IPS DF 6.9 (cell line): ENCODE results near the gene LCN15.
"Not testable (repeated sequence)": the region's sequence is repeated elsewhere in the genome, so short reads cannot be mapped to it uniquely, and the experiment has no call there.

ENCODE experiments used
- DNase-seq: peaks from one replicate; pipeline ENCODE4 v3.0.0-alpha.2; 2013; ENCODE audit warnings: low read depth, low spot score
- H3K27ac ChIP-seq: one replicate; pipeline ENCODE4 v1.5.1; 2013; ENCODE audit warnings: low read length, control low read depth
- H3K27me3 ChIP-seq: 2 replicates; pipeline ENCODE4 v1.6.1; 2013; ENCODE audit warnings: mild to moderate bottlenecking, low read length; ENCODE audit not compliant: control insufficient read depth, insufficient read depth
- H3K36me3 ChIP-seq: 2 replicates; pipeline ENCODE4 v1.6.1; 2013; ENCODE audit warnings: low read length; ENCODE audit not compliant: control insufficient read depth, insufficient read depth
- H3K4me1 ChIP-seq: 2 replicates; pipeline ENCODE4 v1.6.1; 2013; ENCODE audit warnings: low read length; ENCODE audit not compliant: control insufficient read depth, insufficient read depth
- H3K4me3 ChIP-seq: 2 replicates; pipeline ENCODE4 v1.5.1; 2013; ENCODE audit warnings: mild to moderate bottlenecking, low read length
- H3K9me3 ChIP-seq: 2 replicates; pipeline ENCODE4 v1.6.1; 2013; ENCODE audit warnings: low read length, inconsistent platforms; ENCODE audit not compliant: control insufficient read depth, insufficient read depth
- WGBS: extraction: QIAGEN DNeasy Blood & Tissue Kit; methylation state at CpG from one replicate; pipeline ENCODE4 v1.1.7; 2013; ENCODE audit warnings: mixed read lengths, missing lambda C conversion rate; ENCODE audit not compliant: insufficient read length, insufficient coverage; 5-methylcytosine and 5-hydroxymethylcytosine counted together

LCN15 gene

GRCh38 chr9:136786983-136787382 is 22.7 kb upstream of the LCN15 start:
- H3K4me1 ChIP-seq, H3K9me3 ChIP-seq, DNase-seq, H3K27ac ChIP-seq, H3K4me3 ChIP-seq, H3K36me3 ChIP-seq, H3K27me3 ChIP-seq: not testable (repeated sequence)
- WGBS, result no CpG with 5 or more reads among the region's 4 CpGs

DNA sequence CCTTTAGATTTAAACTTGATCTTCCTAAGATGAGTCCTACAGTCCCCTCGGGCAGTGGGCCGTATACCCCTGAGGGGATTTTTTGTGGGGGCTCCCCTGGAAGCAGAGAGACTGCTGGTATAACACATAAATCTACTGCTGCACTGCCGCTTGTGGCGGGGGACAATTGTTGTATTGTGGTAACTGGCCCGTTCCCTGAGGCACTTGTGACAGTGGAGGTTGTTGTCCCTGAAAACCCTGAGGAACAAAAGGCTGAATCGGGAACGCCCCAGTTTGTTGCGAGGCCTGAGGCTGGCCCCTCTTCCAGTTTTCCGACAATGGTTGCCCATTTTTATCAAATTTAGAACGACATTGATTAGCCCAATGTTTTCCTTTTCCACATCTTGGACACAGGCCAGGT is 22.1 kb upstream of the LCN15 start:
- Histone ChIP-seq H3K27ac (no peak overlapping the region), H3K4me1 (no peaks in the 10 kb centered on the region), H3K9me3 (no peaks in the 10 kb centered on the region; the same call in 1 of the 2 replicates), H3K4me3 (no peak overlapping the region), H3K36me3 (no peaks in the 10 kb centered on the region), H3K27me3 (no peaks in the 10 kb centered on the region)
- WGBS, result no CpG with 5 or more reads among the region's 10 CpGs
- DNase-seq, result no peak

- not testable (repeated sequence) for H3K9me3 ChIP-seq, H3K4me3 ChIP-seq, H3K36me3 ChIP-seq, H3K27ac ChIP-seq, H3K4me1 ChIP-seq, DNase-seq, H3K27me3 ChIP-seq
- no CpG with 5 or more reads among the region's 23 CpGs for WGBS
Measured at GRCh38 chr9:136785565-136786355, 21.4 kb upstream of the LCN15 start.

- H3K4me1 ChIP-seq, result no peaks in the 10 kb centered on the region
- H3K27ac ChIP-seq, result no peak overlapping the region
Measured at GRCh38 chr9:136784997-136785361, 20.7 kb upstream of the LCN15 start.

GRCh38 chr9:136784249-136784996 is 20.1 kb upstream of the LCN15 start:
- no peak overlapping the region for H3K27ac ChIP-seq
- DNase-seq, result no peak

More at GRCh38 chr9:136784997-136785361, 20.7 kb upstream of the LCN15 start:
- no peak for DNase-seq
- H3K4me3 ChIP-seq, result no peak overlapping the region
- H3K36me3 ChIP-seq, result no peaks in the 10 kb centered on the region
- WGBS, result no CpG with 5 or more reads among the region's 6 CpGs
- no peaks in the 10 kb centered on the region; the same call in 1 of the 2 replicates for H3K27me3 ChIP-seq
- H3K9me3 ChIP-seq, result no peaks in the 10 kb centered on the region; the same call in 1 of the 2 replicates

GRCh38 chr9:136782452-136782851 is 18.1 kb upstream of the LCN15 start:
- Histone ChIP-seq H3K27me3 (no peaks in the 10 kb centered on the region; the same call in none of the 2 replicates), H3K27ac (no peak overlapping the region), H3K4me3 (no peak overlapping the region), H3K36me3 (no peaks in the 10 kb centered on the region), H3K9me3 (no peaks in the 10 kb centered on the region; the same call in 1 of the 2 replicates), H3K4me1 (no peaks in the 10 kb centered on the region)
- WGBS, result no CpG with 5 or more reads among the region's 3 CpGs
- no peak for DNase-seq

More at GRCh38 chr9:136784249-136784996, 20.1 kb upstream of the LCN15 start:
- no CpG with 5 or more reads among the region's 9 CpGs for WGBS
- Histone ChIP-seq H3K4me3 (no peak overlapping the region), H3K4me1 (no peaks in the 10 kb centered on the region), H3K36me3 (no peaks in the 10 kb centered on the region), H3K9me3 (no peaks in the 10 kb centered on the region; the same call in 1 of the 2 replicates), H3K27me3 (no peaks in the 10 kb centered on the region; the same call in 1 of the 2 replicates)

GRCh38 chr9:136779808-136780207 is 15.5 kb upstream of the LCN15 start:
- Histone ChIP-seq H3K9me3 (no peaks in the 10 kb centered on the region; the same call in 1 of the 2 replicates), H3K36me3 (no peaks in the 10 kb centered on the region; the same call in 1 of the 2 replicates), H3K4me3 (no peak overlapping the region), H3K27me3 (no peaks in the 10 kb centered on the region; the same call in none of the 2 replicates), H3K4me1 (no peaks in the 10 kb centered on the region), H3K27ac (no peak overlapping the region)
- WGBS, result no CpG with 5 or more reads among the region's 5 CpGs
- no peak for DNase-seq

DNA sequence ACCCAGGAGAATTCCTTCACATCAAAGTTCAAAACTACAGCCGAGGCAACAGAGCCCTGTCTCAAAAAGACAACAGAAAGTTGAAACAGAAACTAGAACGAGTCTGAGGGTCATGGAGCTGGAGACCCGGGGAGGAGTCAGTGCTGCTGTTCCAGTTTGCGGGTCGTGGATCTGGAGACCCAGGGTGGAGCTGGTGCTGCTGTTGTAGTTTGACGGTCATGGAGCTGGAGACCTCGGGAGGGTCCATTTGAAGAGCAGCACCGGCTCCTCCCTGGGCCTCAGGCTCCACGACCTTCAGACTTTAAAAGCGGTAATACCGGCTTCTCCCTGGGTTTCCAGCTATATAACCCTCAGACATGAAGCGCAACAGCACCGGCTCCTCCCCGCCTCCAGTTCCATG is 13.0 kb upstream of the LCN15 start:
- Histone ChIP-seq H3K27ac (no peak overlapping the region), H3K9me3 (no peaks in the 10 kb centered on the region), H3K27me3 (no peaks in the 10 kb centered on the region; the same call in none of the 2 replicates), H3K4me3 (no peak overlapping the region), H3K36me3 (no peaks in the 10 kb centered on the region; the same call in 1 of the 2 replicates), H3K4me1 (no peaks in the 10 kb centered on the region)
- no peak for DNase-seq
- no CpG with 5 or more reads among the region's 14 CpGs for WGBS

GRCh38 chr9:136776947-136777346 is 12.6 kb upstream of the LCN15 start:
- no peaks in the 10 kb centered on the region for H3K4me1 ChIP-seq
- no peak overlapping the region for H3K4me3 ChIP-seq
- no peak for DNase-seq
- no CpG with 5 or more reads among the region's 7 CpGs for WGBS
- H3K27ac ChIP-seq, result no peak overlapping the region
- H3K27me3 ChIP-seq, result no peaks in the 10 kb centered on the region; the same call in none of the 2 replicates
- H3K36me3 ChIP-seq, result no peaks in the 10 kb centered on the region; the same call in 1 of the 2 replicates
- H3K9me3 ChIP-seq, result no peaks in the 10 kb centered on the region

DNA sequence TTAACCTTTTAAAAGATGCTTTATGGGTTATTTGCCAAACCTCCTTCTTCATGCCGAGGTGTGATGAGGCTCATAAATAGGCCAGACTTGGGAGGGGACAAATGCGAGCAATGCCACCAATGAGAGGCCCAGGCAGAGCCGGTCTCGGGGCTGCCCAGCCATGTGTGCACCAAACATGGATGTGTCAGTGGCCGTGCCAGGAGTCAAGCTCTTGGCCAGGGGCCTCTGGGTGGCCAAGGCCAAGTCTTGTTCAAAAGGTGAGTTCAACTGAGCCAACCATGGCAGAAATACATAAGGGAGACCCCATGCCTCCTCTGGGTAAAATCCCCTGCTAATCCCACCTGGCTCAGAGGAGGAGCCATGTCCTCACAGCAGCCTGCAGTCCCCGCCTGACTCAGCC is 10.9 kb upstream of the LCN15 start:
- Histone ChIP-seq H3K27ac (no peak overlapping the region), H3K4me1 (no peaks in the 10 kb centered on the region), H3K9me3 (no peaks in the 10 kb centered on the region), H3K27me3 (no peaks in the 10 kb centered on the region; the same call in 1 of the 2 replicates), H3K36me3 (no peaks in the 10 kb centered on the region; the same call in 1 of the 2 replicates), H3K4me3 (no peak overlapping the region)
- no peak for DNase-seq
- WGBS, result no CpG with 5 or more reads among the region's 6 CpGs
